Endodermal cell (in vitro differentiated cells): Measurements from ENCODE around the gene SNTN. TPM values are rescaled to one million over a fixed set of nuclear protein-coding genes. Genes with fewer than 3 reads are reported as not detected.

Source experiments
- DNase-seq: peaks from one replicate; pipeline ENCODE4 v3.0.0-alpha.2; 2017
- H3K27ac ChIP-seq: 2 replicates; pipeline ENCODE4 v1.5.1; 2013; ENCODE audit warnings: mild to moderate bottlenecking, low read depth, low read length, moderate library complexity
- H3K27me3 ChIP-seq: 2 replicates; pipeline ENCODE4 v1.6.1; 2013; ENCODE audit warnings: mild to moderate bottlenecking, low read length, moderate library complexity; ENCODE audit not compliant: insufficient read depth, control insufficient read depth, poor library complexity, severe bottlenecking
- H3K36me3 ChIP-seq: 2 replicates; pipeline ENCODE4 v1.7.0; 2013; ENCODE audit warnings: mild to moderate bottlenecking, low read length, moderate library complexity; ENCODE audit not compliant: control insufficient read depth, insufficient read depth
- H3K4me1 ChIP-seq: one replicate; pipeline ENCODE4 v1.7.0; 2013; ENCODE audit warnings: low read length; ENCODE audit not compliant: control insufficient read depth, insufficient read depth
- H3K4me3 ChIP-seq: 2 replicates; pipeline ENCODE4 v1.5.1; 2013; ENCODE audit warnings: mild to moderate bottlenecking, low read length, moderate library complexity
- H3K9ac ChIP-seq: 2 replicates; pipeline ENCODE4 v1.6.1; 2013; ENCODE audit warnings: mild to moderate bottlenecking, low read length, moderate library complexity; ENCODE audit not compliant: poor library complexity, severe bottlenecking; ENCODE audit errors: extremely low read depth
- H3K9me3 ChIP-seq: 2 replicates; pipeline ENCODE4 v1.6.1; 2013; ENCODE audit warnings: mild to moderate bottlenecking, low read length, moderate library complexity; ENCODE audit not compliant: control insufficient read depth
- H3K27ac Mint-ChIP-seq: 2 replicates; pipeline ENCODE4 v1.8.0; 2020; ENCODE audit warnings: mixed read lengths
- H3K27me3 Mint-ChIP-seq: 2 replicates; pipeline ENCODE4 v1.8.0; 2021; ENCODE audit warnings: mild to moderate bottlenecking, mixed read lengths; ENCODE audit not compliant: insufficient read depth
- H3K36me3 Mint-ChIP-seq: 2 replicates; pipeline ENCODE4 v1.8.0; 2020; ENCODE audit warnings: low read depth, mixed read lengths
- H3K4me1 Mint-ChIP-seq: 2 replicates; pipeline ENCODE4 v1.8.0; 2020; ENCODE audit warnings: mixed read lengths
- H3K4me3 Mint-ChIP-seq: 2 replicates; pipeline ENCODE4 v1.8.0; 2020; ENCODE audit warnings: mild to moderate bottlenecking, moderate library complexity, mixed read lengths
- H3K9me3 Mint-ChIP-seq: 2 replicates; pipeline ENCODE4 v1.8.0; 2020; ENCODE audit warnings: mild to moderate bottlenecking, mixed read lengths
- CTCF ChIP-seq: fragments of 200-600 bp; sonication (generic); conservative IDR thresholded peaks from 2 replicates; pipeline ENCODE4 v1.5.0; 2021; ENCODE audit warnings: antibody characterized with exemption, mild to moderate bottlenecking
- WGBS, 2 experiments: methylation state at CpG; one replicate each; pipeline versions ENCODE4 v1.1.5 to v1.1.7; 2013; ENCODE audit warnings: missing lambda C conversion rate in 2 of 2, mixed read lengths in 1 of 2; ENCODE audit not compliant: insufficient coverage in 1 of 2, insufficient read length in 1 of 2; 5-methylcytosine and 5-hydroxymethylcytosine counted together
- total RNA-seq, 2 donors: library from RNA; stranded (reverse); fragmentation: NEBNext Ultra II Directional in 1 of 2; extraction: Animal tissue kit (Norgen Biotek cat#: 25700) in 1 of 2; gene quantifications; 2 replicates in 1 of 2; 3 replicates in 1 of 2; pipeline ENCODE4 v1.2.1, GENCODE V29; 2021

SNTN gene
- total RNA-seq, 2 donors from 2014 or later, result 0.40 TPM; not detected in 1

GRCh38 chr3:63654931-63655330 is 2.5 kb downstream of the SNTN start:
- peaks cover 25% of the 10 kb centered on the region for H3K27me3 Mint-ChIP-seq
- Histone ChIP-seq H3K9ac (no peak overlapping the region), H3K4me3 (no peak overlapping the region), H3K27me3 (peaks cover 18% of the 10 kb centered on the region), H3K36me3 (no peaks in the 10 kb centered on the region), H3K9me3 (no peaks in the 10 kb centered on the region), H3K4me1 (no peaks in the 10 kb centered on the region), H3K27ac (no peak overlapping the region)
- H3K36me3 Mint-ChIP-seq, result no peaks in the 10 kb centered on the region
- peaks cover 4% of the 10 kb centered on the region for H3K9me3 Mint-ChIP-seq
- H3K4me3 Mint-ChIP-seq, result no peak overlapping the region
- TF ChIP-seq CTCF, result no peak
- H3K27ac Mint-ChIP-seq, result no peak overlapping the region
- H3K4me1 Mint-ChIP-seq, result peaks cover 29% of the 10 kb centered on the region
- DNase-seq, result no peak
- WGBS, 2 experiments, result 79 to 87% methylated on average over 3 to 5 of the region's 5 CpGs

- Histone ChIP-seq H3K36me3 (no peaks in the 10 kb centered on the region), H3K9ac (no peak overlapping the region), H3K4me1 (no peaks in the 10 kb centered on the region), H3K27me3 (peaks cover 18% of the 10 kb centered on the region), H3K9me3 (no peaks in the 10 kb centered on the region), H3K27ac (no peak overlapping the region), H3K4me3 (no peak overlapping the region)
- Mint-ChIP-seq H3K27me3 (peaks cover 27% of the 10 kb centered on the region), H3K4me3 (no peak overlapping the region), H3K36me3 (no peaks in the 10 kb centered on the region), H3K9me3 (peaks cover under 1% of the 10 kb centered on the region), H3K27ac (no peak overlapping the region), H3K4me1 (peaks cover 29% of the 10 kb centered on the region)
- TF ChIP-seq CTCF, result no peak
- DNase-seq, result no peak
- 95% methylated on average over 4 of the region's 4 CpGs; no CpG with 5 or more reads in 1 of the 2 experiments for WGBS, 2 experiments
Observed at GRCh38 chr3:63655519-63655918, 3.0 kb downstream of the SNTN start.

GRCh38 chr3:63656786-63657185 is 4.3 kb downstream of the SNTN start:
- Mint-ChIP-seq H3K4me1 (peaks cover 25% of the 10 kb centered on the region), H3K9me3 (no peaks in the 10 kb centered on the region), H3K36me3 (no peaks in the 10 kb centered on the region), H3K4me3 (no peak overlapping the region), H3K27me3 (peaks cover 28% of the 10 kb centered on the region), H3K27ac (no peak overlapping the region)
- TF ChIP-seq CTCF, result no peak
- Histone ChIP-seq H3K9ac (no peak overlapping the region), H3K9me3 (no peaks in the 10 kb centered on the region), H3K27ac (no peak overlapping the region), H3K27me3 (peaks cover 18% of the 10 kb centered on the region), H3K36me3 (no peaks in the 10 kb centered on the region), H3K4me3 (no peak overlapping the region), H3K4me1 (no peaks in the 10 kb centered on the region)
- WGBS, 2 experiments, result 89 to 94% methylated on average over 4 to 6 of the region's 6 CpGs
- no peak for DNase-seq
